Inflammatory macrophage (primary cell): ENCODE measurements around the gene IGSF22.
A peak's percentile ranks its signal among the peaks of the same experiment; 100 is the strongest.
"Not testable (repeated sequence)": the region's sequence is repeated elsewhere in the genome, so short reads cannot be mapped to it uniquely, and the experiment has no call there.

Source experiments
- DNase-seq, 2 donors: peaks; one replicate each; pipeline ENCODE4 v3.0.0-alpha.2; 2020 to 2022

Gene IGSF22

DNA sequence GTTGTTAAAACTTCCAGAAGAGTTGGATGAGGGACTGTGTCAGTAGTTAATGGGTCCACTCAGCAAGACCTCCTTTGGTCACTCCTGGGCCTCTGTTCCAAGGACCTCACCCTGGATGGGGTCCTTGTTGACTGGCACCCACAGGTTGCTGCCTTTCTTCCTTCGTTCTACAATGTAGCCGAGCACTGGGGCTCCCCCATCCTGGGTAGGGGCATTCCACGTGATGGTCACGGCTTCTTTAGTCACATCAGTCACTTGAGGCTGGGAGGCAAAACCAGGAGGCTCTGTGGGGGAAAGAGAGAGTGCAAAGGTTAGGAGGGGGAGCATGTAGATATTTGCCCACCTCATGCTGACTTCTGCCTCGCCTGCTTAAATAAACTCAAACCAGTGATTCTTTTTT is 15.4 kb downstream of the IGSF22 start:
- no peak for DNase-seq

DNA sequence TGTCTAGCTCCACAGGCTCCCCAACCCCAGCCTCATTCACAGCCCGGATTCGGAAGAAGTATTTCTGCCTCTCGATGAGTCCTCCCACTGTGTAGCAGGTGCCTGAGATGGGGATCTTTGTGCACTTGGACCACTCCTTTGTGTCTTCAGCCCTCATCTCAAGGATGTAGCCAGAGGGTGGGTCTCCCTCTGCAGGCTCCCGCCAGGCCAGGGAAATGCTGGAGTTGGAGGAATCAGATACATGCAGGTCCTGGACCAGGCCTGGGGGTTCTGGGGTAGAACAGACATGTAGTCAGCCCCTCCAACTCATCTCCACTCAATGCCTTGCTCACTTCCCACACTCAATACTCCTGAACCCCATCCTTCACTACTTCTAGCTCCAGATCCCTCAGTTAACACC is 16.6 kb downstream of the IGSF22 start:
- no peak for DNase-seq

DNA sequence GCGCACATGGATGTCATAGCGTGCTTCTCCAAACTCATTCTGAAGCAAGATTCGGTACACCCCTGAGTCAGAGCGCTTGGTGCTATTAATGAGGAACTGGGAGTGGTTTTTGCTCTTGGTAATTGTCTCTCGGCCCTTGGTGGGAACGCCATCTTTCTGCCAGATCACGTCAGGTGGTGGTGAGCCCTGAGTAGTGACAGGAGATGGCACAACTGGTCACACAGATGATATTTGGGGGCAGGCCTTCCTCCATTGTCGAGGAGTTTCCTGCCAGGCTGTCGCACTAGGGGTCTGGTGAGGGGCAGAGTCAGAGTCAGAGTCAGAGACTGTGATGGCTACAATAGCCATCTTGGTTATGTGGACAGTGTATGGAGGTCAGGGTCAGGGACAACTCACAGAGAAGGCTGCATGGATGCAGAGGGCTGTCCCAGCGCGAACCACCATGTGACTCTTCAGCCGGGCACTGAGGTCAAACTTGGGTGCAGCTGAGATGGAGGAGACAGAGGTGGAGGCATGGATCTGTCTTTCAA is 18.1 kb downstream of the IGSF22 start:
- DNase-seq: peak in 1 of 2 donors; percentile 16

DNA sequence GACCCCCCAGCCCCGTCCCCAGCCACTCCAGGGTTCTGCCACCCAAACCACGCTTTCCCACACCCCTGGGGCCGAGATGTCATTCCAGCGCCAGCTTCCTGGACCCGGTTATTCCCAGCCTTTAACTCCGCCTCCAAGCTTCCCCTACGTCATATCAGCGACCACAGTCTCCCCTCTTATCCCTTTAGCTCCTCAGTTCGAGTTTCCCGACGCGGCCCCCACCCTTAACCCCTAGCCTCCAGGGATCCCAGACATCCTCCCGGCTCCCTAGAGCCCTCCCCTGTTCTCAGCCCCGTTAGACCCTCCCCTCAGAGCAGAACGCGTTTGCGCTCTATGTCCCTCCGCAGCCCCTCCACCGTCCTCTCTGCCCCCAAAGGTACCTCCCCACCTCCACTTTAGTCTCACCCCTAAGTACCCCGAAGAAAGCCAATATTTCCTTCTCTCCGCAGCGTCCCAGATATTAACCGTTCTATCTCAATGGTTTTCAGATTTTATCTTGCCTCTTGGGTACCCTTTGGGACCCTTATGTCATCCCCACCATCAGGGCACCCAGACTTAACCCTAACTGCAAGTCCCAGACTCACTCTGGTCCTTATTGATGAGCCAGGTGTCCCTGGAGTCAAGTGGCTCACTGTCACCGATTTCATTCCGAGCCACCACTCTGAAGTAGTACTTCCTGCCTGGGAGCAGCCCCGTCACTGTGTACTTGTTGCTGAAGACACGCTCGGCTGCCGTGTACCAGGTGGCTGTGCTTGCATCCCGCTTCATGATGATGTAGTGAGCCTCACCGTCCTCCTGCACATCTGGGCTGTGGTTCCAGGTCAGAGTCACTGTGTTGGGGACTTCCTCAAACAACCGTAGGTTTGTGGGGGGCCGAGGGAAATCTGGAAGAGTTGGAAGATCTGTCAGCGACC is 19.4 kb downstream of the IGSF22 start:
- peak in 1 of 2 donors; percentile 8 for DNase-seq

DNA sequence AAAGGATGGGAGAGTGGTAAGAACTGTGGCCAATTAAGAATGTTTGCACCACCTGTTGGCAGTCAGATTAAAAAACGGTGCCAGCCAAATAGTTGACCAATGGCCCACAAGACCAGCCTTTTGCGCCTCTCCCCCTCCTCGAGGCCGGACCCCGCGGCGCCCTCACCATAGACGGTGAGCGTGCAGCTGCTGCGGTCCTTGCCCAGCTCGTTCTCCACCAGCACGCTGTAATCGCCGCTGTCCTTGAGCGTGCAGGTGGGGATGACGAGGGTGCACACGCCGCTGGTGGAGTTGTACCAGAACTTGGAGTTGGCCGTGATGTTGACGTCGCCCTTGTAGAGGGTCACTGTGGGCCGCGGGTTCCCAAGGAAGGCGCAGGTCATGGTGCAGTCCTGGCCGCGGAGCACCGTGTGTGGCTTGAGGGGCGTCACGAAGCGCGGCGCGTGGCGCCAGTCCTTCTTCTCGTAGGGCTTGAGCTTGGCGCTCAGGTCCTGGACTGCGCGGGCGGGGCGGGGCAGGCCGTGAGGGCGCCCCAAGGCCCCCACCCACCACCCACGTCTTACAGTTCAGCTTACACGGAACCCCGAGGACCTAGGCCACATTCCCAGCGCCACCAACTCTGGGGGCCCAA is 20.2 kb downstream of the IGSF22 start:
- DNase-seq: peak in 1 of 2 donors; percentile 23

DNA sequence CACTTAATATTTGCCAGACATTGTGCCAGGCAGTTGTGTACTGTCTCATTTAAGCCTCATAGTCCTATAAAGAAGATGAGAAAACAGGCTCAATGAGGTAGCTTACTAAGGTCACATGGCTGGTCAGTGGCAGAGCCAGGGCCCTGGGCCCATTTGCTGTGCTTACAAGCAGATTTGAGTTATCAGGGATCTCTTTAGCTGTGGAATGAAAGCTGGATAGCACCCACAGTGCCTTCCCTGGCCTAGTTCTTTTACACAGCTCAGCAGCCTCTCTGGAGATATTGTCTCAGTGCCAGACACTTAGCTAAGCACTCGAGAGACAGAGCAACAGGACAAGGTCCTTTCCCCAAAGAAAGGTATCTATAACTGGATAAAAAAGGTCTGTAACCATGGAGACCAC is 21.3 kb downstream of the IGSF22 start:
- DNase-seq: no peak

DNA sequence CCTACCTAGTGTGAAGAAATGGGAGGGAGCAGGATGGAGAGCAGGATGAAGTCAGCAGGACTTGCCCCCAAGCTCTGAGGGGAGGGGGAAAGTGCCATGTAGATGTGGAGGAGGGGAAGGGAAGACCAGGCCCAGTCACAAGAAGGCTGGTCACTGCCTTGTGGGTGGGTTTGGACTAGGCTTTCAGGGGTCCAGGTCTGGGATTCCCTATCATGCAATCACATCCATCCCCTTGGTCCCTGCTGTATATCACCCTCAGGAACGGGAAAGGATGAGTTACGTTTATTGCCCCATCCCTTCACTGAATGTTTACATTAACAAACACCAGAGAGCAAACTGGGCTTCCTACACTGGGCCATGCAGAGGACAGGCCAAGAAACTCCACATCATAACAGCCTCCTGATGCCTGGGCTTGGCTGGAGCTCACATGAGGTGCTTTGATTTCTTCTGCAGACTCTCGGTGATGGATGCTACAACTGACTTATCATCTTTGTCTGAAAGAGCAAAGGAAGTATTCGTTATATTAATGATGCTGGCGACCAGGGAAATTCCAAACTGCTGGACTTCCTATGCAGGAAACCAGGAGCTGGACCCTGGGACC is 21.8 kb downstream of the IGSF22 start:
- DNase-seq: no peak

DNA sequence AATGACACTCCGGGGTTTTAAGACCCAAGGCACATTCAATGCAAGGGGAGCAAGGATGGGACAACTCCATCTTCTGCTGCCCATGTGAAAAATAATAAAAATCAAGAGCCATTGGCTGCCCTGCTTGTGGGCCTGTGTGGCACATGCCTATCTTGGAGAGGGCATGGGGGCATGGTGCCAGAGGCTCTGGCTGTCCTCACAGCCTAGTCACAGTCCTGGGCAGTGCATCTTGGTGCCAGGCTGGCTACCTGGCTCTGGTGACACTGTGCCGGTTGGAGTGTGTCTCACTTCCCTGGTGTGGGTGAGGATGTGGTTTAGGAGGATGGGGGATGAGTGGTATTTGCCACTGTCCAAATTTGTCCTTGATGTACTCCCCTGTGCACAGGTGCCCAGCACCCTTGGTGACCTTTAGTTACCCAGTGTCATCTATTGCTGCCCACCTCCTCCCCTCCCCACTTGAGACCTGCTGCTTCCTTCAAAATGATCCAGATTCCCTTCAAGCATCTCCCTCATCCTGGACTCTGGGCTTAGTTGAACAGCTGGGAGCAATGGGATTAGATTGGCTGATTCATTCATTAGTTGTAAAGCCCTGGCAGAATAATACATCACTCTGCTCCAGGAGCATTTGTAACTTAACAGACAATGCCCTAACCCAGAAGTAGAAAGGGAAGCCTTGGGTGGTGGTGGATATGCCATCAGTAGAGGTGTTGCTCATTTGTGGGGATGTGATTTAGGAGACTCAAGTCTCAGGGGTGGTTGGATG is 22.8 kb downstream of the IGSF22 start:
- DNase-seq: no peak

DNA sequence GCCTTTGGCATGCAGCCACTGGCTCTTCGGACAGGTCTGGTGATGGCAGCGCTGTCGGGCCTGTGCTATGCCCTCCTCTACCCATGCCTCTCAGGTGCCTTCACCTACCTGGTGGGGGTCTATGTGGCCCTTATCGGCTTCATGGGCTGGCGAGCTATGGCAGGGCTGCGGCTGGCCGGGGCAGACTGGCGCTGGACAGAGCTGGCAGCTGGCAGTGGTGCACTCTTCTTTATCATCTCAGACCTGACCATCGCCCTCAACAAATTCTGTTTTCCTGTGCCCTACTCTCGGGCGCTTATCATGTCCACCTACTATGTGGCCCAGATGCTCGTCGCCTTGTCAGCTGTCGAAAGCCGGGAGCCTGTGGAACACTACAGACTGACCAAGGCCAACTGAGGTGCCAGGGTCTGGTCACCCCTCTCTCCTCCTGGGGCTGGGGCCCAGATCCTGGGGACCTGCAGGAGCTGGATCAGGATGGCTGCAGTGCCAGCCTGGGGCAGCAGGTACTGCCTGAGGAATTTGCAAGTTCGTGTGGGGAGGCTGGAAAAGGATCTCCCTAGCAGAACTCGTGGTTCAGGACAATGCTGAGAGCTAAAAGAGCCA is 24.3 kb downstream of the IGSF22 start:
- no peak for DNase-seq

DNA sequence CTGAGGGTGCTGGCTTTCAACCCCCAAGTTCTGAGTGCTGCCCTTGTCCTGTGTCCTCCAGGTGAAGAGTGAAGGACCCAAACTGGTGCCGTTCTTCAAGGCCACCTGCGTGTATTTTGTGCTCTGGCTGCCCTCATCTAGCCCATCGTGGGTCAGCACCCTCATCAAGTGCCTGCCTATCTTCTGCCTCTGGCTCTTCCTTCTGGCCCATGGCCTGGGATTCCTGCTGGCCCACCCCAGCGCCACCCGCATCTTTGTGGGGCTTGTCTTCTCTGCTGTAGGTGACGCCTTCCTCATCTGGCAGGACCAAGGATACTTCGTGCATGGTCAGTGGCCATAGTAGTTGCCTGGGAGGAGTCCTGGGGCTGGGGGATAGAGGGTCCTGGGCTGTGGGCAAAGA is 25.1 kb downstream of the IGSF22 start:
- no peak for DNase-seq

DNA sequence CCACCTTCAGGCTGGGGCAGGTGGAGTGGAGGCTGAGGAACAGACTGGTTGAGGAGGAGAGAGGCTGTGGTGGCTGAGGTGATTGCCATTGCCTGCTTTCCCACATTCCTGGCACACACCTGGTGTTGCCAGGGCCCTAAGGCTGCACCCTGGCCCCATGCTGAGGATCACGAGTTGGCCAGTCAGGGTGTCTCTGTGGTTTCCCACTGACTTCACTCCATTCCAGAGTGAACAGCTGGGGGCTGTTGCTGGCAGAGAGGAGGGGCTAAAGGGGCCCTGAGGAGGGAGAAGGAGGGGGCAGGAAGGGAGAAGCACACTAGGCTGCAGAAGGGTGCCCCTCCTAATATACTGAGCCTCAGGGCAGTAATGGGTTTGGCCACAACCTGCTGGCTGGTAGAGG is 25.6 kb downstream of the IGSF22 start:
- peak in 1 of 2 donors; percentile 41 for DNase-seq

DNA sequence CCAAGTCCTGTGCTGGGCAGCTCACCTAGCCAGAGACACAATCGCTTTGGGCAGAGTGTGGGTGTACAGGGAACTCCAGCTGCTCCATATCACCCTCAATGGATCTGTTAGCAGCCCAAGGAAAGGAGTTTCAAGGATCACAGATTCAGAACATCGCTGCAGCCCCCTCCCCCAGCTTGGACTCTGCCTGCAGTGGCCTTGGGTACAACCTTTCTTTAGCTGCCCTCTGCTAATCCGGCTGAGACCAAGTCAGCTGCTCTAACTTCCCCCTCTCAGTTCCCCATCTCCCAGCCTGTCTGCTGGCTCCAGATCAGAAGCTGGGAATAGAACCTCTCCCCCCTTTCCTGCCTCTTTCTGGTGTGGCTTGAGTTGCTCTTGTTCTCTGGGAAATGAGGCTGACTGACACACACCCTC is 26.1 kb downstream of the IGSF22 start:
- DNase-seq: peak; percentile 72 to 82

DNA sequence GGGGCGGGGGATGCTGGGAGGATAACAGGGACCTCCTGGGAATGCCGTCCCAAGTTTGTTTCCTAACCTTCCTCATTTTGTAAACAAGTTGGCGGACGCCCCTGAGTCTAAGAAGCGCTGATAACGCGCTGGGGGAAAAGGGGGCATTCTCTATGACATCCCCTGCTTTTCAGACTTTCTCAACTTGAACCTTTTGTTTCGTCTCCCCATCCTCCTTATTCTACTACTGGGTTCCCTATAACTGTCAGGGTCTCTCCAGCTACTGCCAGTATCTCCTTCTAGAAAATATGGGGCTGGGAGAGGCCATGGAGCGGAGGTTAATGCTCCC is 26.8 kb downstream of the IGSF22 start:
- no peak for DNase-seq

DNA sequence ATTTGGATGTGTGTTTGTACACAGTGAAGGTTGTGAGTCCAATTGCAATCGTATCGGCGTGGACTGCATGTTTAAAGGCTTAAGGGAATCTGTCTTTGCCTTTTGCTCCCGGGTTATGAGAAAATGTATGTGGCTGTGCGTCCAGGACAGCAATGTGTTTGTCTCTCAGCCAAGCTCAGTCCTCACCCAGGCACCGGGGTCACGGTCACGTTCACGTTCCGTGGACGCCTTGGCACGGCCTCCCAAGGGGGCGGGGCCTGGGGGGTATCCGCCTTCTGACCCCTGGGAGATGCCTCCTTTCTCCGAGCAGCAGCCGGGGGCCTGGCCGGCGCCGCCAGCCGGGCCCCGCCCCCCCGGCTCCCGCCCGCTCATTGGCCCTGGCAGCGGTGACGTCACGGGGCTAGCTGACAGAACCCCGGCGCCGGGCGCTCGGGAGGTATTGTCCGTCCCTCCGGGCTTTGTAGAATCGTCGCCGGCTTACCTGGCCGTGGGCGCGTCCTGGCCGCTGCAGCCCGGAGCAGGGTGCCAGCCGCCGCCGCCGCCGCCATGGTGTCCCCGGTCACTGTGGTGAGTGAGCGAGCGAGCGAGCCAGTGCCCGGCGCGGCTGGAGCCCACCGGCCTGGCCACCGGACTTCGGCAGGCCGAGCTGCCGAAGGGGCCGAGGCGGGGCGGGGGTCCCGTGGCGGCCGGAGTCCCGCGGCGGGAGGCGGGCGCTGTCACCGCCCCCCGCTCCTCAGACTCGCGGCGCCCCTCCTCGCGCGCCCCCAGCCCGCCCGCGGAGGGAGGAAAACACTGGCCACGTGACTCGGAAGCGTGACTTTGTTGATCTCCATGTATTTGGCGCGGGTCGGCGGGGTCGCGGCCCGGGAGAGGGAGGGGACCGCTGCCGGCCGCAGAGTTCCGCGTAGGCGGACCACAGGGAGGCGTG is 27.4 kb downstream of the IGSF22 start, which contains the start of gene TMEM86A:
TMEM86A (plus strand) TSS at position 439 of the 928 bp plus-strand sequence; CDS start at position 547, 108 bp downstream.
- DNase-seq: peak; percentile 92 to 93

DNA sequence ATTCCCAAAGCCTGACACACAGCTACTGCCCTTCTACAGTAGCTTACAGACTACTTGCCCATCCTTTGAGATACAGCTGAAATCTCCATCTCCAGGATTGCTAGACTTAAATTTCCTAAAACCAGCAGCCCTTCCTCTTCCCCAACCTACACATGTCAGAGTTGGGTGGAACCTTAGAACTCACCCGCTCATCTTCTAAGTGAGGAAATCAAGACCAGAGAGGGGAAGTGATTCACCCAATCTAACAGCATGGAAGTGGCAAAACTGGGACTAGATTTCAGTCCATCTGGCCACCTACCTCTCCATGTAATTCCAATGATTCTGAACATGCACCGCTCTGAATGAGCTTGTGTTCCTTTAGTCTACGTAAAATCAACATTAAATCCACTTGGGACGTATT is 28.4 kb downstream of the IGSF22 start:
- DNase-seq: peak; percentile 81 to 85

DNA sequence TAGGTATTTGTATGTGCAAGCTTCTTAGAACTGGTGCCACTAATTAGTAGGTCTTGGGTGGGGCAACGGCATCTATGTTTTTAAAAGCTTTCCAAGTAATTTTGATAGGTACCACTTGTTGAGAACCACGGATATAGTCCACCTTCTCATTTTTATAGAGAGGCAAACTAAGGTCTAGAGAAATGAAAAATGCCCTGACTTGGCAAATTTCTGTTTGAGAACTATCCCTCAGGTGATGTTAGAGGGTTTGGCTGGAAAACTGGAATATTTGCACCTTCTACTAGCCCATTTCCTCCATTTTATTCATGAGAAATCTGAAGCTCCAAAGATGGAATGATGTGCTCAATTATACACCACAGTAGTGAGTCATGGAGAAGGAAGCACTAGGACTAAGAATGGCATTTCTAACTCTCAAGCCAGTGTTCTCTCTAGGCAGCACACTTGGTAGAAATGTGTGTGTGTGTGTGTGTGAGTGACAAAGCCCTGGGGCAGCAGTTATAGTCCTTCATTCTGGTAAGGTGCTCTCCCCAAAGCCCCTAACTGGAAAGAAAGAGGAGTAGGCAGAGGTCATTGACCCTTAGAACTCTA is 29.3 kb downstream of the IGSF22 start:
- DNase-seq: no peak

DNA sequence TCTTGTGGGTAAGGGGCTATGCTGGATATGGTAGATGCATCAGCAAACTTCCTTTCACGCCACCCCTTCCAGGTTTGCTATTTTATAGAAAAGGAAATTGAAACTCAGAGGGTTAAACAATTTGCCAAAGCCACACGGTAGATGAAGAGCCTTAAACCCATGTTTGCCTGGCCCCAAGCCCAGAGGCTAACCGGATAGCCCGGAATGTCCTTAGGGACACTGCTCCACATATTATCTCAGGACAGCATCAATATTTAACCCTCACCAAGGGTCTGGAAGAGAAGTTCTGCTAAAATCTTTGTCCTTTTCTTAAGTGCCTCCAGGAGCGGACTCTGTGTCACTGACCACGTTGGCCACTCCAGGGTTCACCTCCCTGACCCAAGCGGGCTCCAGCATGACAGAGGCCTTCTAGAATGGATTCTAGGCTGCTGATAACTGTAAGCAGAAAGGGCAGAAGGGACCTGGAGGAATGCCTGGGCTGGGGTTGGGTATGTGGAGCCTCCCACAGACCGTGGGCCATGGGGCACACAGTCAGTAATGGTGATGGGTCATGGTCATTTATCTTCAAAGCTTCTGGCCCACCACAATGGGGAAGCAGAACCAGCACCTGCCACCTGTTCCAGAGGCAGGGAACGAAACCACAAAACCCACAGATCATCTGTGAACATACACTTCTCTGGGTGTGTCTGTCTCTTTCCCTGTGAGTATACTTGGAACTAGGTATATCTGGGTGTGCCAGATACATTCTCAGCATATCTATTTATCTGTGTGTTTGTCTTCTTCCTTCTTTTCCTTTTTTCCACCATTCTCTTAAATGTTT is 32.8 kb downstream of the IGSF22 start:
- no peak for DNase-seq

DNA sequence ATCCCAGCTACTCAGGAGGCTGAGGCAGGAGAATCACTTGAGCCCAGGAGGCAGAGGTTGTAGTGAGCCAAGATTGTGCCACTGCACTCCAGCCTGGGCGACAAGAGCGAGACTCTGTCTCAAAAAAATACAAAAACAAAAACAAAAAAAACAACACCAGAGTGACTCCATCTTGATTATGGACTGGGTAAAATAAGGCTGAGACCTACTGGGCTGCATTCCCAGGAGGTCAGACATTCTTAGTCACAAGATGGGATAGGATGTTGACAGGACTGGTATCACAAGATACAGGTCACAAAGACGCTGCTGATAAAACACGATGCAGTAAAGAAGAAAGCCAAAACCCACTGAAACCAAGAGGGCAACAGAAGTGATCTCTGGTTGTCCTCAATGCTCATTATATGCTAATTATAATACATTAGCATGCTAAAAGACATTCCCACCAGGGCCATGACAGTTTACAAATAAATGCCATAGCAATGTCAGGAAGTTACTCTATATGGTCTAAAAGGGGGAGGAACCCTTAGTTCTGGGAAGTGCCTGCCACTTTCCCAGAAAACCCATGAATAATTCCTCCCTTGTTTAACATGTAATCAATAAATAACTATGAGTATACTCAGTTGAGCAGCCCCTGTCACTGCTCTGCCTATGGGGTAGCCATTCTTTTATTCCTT is 34.4 kb downstream of the IGSF22 start:
- DNase-seq: not testable (repeated sequence)

DNA sequence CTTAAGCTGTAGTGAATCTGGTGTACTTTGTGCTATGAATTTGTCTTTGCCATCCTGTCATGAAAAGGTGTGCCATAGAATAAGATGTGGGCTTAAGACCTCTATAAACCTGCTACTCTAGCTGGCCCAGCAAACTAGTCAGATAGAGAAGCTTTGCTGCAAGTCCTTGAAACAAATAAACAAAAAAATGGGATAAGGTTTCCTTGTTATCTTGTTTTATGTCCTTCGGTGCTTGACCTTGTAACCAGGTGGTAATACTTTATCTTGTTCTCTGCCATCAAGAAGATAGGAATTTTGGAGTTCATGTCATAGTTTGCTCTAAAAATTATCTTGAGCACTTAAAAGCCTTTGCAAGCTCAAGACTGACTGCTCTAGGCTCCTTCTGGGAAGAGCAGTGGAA is 41.7 kb downstream of the IGSF22 start:
- DNase-seq: no peak
